Fibroblast of villous mesenchyme (primary cell): ENCODE results near the gene RUVBL2. TPM values are rescaled to one million over a fixed set of nuclear protein-coding genes. Genes with fewer than 3 reads are reported as not detected.

Experiments used
- DNase-seq: peaks from one replicate; pipeline ENCODE4 v3.0.0-alpha.2; 2010; ENCODE audit warnings: low read depth
- H3K4me3 ChIP-seq: 2 replicates; pipeline ENCODE4 v1.5.1; 2011; ENCODE audit warnings: low read depth, mild to moderate bottlenecking, low read length
- CTCF ChIP-seq: IDR thresholded peaks from 2 replicates; pipeline ENCODE4 v1.5.1; 2012; ENCODE audit warnings: low read depth, mild to moderate bottlenecking, low read length; ENCODE audit not compliant: insufficient read depth
- total RNA-seq: library from RNA; depleted of rRNA; stranded (reverse); fragments of >200 nt; gene quantifications from 2 replicates; pipeline ENCODE4 v1.2.3, GENCODE V29; 2012

The RUVBL2 gene
- total RNA-seq, 1 donor: 176 TPM

GRCh38 chr19:48977061-48977460 is 16.6 kb upstream of the RUVBL2 start:
- no peak overlapping the region for H3K4me3 ChIP-seq
- TF ChIP-seq CTCF: no peak
- no peak for DNase-seq

DNA sequence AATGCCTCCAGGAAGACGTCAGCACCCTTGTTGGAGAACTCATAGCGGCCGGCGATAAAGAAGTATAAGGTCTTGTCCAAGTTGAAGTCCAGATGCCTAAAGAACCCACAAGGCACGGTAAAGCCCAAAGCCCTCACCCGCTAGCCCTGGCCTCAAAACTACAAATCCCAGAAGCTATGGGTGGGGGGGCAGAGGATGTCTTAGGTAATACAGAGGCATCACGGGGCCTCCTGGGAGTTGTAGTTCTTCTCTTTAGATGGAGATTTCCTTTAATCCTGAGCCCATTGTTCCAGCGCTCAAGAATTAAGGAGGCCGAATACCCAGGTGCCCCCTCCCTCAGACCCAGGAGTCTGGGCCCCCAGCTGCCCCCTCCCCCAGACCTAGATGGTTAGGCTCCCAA is 11.4 kb upstream of the RUVBL2 start:
- no peak for TF ChIP-seq CTCF
- DNase-seq: no peak
- H3K4me3 ChIP-seq: no peak overlapping the region

DNA sequence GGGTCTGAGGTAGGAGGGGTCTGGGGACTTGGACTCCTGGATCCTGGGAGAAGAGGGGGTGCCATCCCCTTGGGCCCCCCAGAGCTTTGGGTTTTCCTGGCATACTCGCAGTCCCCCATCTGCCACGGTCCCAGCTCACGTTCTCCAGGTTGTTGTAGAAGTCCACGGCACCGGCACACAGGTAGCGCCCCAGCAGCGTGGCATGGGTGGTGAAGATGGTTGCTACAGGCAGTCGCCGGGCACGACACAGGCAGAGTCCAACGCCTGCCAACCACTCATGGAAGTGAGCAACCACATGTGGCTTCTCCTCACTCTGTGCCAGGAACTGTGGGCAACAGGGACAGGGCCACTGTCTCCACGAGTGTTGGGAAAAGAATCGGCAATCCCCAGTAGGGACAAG is 8.0 kb upstream of the RUVBL2 start:
- TF ChIP-seq CTCF: no peak
- no peak overlapping the region for H3K4me3 ChIP-seq
- no peak for DNase-seq

DNA sequence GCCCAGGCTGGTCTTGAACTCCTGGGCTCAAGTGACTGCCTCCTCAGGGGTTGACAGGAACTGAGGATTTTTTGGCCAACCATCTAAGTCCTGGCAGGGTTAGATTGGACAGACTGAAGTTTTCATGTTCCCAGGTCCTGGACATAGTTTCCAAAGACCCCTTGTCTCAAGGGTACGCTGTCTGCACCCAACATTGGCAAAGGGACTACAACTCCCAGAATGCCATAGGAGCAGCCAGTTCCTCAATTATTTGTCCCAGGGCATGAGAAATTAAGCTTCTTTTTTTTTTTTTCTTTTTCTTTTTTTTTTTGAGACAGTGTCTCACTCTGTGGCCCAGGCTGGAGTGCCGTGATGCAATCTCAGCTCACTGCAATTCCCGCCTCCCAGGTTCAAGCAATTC is 7.5 kb upstream of the RUVBL2 start:
- DNase-seq: no peak
- no peak overlapping the region for H3K4me3 ChIP-seq
- TF ChIP-seq CTCF: no peak

GRCh38 chr19:48987323-48987722 is 6.4 kb upstream of the RUVBL2 start:
- no peak for TF ChIP-seq CTCF
- no peak overlapping the region for H3K4me3 ChIP-seq
- DNase-seq: no peak

- H3K4me3 ChIP-seq: no peak overlapping the region
- DNase-seq: no peak
- no peak for TF ChIP-seq CTCF
Observed at GRCh38 chr19:48988286-48988685, 5.4 kb upstream of the RUVBL2 start.

- DNase-seq: no peak
- H3K4me3 ChIP-seq: no peak overlapping the region
- TF ChIP-seq CTCF: no peak
Observed at GRCh38 chr19:48988860-48989259, 4.8 kb upstream of the RUVBL2 start.
